SK-N-SH (cell line): ENCODE measurements around the gene GPR34.

Experiments used
- CTCF ChIP-seq: fragments of 200-600 bp; sonication (generic); IDR thresholded peaks from 2 replicates; pipeline ENCODE4 v1.6.1; 2017; ENCODE audit warnings: antibody characterized with exemption, mild to moderate bottlenecking, moderate library complexity
- EP300 ChIP-seq, 2 experiments: IDR thresholded peaks; 2 replicates each; pipeline versions ENCODE4 v1.4.0 to v1.6.1; 2012; ENCODE audit warnings: borderline replicate concordance in 1 of 2, low read depth in 1 of 2, low read length in 1 of 2
- MAX ChIP-seq: IDR thresholded peaks from 2 replicates; pipeline ENCODE4 v1.4.0; 2012; ENCODE audit warnings: low read depth
- RAD21 ChIP-seq: IDR thresholded peaks from 2 replicates; pipeline ENCODE4 v1.6.1; 2012; ENCODE audit warnings: mild to moderate bottlenecking, low read length
- RFX5 ChIP-seq: IDR thresholded peaks from 2 replicates; pipeline ENCODE4 v1.6.1; 2012; ENCODE audit warnings: mild to moderate bottlenecking, improper control_type of control experiment, low read length
- RXRA ChIP-seq: IDR thresholded peaks from 2 replicates; pipeline ENCODE4 v1.4.0; 2012; ENCODE audit warnings: low read depth, mild to moderate bottlenecking, borderline replicate concordance
- SMC3 ChIP-seq: IDR thresholded peaks from 2 replicates; pipeline ENCODE4 v1.6.1; 2012; ENCODE audit warnings: low read depth, low read length, improper control_type of control experiment

GRCh38 chrX:41665686-41666085, 23.1 kb upstream of the GPR34 start:
- TF ChIP-seq RAD21 (no peak), MAX (no peak), CTCF (no peak), RFX5 (no peak), EP300 (IDR thresholded peaks at IDR 0.05; ENCODE audit: borderline replicate concordance in 1 of 2, low read depth in 1 of 2, low read length in 1 of 2) (no peak), RXRA (no peak), SMC3 (no peak)
